Stimulated activated CD4-positive, alpha-beta T cell treated with anti-CD3 and anti-CD28 coated beads, Interleukin-1b, Interleukin-23, amount 100 ng/mL, for 4 hours (primary cell): ENCODE measurements around the gene PTPRT.

ENCODE experiments used
- DNase-seq, 2 donors: peaks; one replicate each; pipeline ENCODE4 v3.0.0-alpha.2; 2020; ENCODE audit warnings: low read depth in 2 of 2

Gene PTPRT

GRCh38 chr20:42795111-42795695 is 394.5 kb downstream of the PTPRT start:
- no peak for DNase-seq

GRCh38 chr20:42792052-42792451 is 397.7 kb downstream of the PTPRT start:
- no peak for DNase-seq

- no peak for DNase-seq
These were observed 399.6 kb downstream of the PTPRT start for GRCh38 chr20:42790111-42790510.

DNA sequence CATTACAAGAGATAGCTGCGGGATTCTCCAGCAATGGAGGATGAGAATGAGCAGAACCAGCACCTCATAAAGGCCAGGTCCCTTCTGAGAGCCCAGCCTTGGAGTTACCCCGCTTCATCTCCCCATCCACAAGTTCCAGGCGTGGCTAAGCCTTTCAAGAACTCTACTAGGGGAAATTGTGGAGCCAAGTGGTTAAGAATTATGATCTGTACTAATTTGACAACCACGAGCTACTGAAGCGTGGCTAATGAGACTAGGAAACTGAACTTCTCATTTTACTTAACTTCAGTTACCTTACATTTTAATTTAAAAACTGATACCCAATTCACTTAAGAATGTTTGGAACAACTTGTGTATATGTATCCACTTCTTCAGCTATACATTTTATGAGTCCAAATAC is 401.0 kb downstream of the PTPRT start:
- DNase-seq = no peak

GRCh38 chr20:42785041-42785440 is 404.7 kb downstream of the PTPRT start:
- no peak for DNase-seq

- no peak for DNase-seq
These were observed 410.5 kb downstream of the PTPRT start for GRCh38 chr20:42779216-42779615.

GRCh38 chr20:42775866-42776265 is 413.8 kb downstream of the PTPRT start:
- DNase-seq = no peak

GRCh38 chr20:42775037-42775436 is 414.7 kb downstream of the PTPRT start:
- no peak for DNase-seq

DNA sequence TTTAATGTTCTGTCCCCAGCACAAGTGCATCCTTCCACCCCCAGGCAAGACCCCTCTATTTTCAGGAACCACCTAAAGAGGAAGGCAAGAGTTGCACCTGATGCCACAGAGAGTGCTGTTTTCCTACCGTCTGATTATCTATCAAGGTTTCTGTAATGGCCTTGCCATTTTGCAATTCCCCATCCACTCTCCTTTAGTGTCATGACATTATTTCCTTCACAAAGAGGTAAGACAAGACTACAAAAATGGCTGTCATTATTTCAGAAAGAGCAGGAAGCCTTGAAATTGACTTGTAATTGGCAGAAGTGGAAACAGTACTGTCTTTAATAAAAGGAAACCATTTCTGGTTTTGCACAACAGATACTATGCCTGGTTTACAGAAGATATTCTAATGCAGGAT is 426.7 kb downstream of the PTPRT start:
- no peak for DNase-seq

GRCh38 chr20:42756991-42757390 is 432.7 kb downstream of the PTPRT start:
- DNase-seq = no peak

GRCh38 chr20:42754706-42755105 is 435.0 kb downstream of the PTPRT start:
- DNase-seq = no peak

DNA sequence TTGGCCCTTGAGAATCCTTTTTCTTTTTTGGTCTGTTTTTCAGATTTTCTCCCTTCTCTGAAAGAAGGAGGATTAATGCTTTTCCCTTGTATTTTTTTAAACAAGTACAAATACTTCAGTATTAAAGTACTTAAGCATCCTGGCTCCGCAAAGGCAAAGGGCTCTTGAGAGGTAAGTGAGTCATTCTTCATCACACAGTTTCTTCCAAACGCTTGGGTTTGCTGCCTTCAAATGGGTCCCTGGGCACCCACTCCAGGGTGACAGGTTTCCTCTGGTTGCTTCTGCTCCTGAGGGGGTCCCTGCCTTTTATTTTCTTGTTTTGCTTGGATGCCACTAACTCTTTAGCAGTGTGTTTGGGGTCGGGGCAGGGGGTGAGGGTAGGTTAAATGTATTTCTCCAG is 437.1 kb downstream of the PTPRT start:
- DNase-seq = no peak

- DNase-seq = no peak
These were observed 440.1 kb downstream of the PTPRT start for GRCh38 chr20:42749556-42749955.

DNA sequence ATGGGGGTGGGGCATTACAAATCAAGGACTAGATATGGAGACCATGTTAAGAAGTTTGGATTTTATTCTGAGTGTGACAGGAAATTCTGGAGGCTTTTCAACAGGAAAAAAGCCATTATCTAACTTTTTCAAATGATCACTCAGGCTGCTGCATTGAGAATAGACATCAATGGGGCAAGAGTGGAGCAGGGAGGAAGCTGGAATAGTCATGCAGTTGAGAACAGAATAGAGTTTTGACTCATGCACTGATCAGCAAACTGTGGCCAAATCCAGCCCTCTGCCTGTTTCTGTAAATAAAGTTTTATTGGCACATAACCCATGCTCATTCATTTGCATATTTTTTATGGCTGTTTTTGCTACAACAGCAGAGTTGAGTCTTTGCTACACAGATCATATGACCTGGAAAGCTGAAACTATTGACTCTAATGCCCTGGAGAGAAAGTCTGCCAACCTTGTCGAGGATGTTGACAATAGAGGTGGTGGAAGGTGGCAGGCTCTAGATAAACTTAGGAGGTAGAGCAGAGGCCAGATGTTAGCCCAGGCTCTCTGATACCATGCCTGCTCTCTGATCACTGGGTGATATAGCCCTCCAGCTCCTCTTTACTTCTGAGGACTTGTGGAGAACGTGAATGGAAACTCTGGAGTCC is 441.8 kb downstream of the PTPRT start:
- no peak for DNase-seq

- no peak for DNase-seq
These were observed 444.8 kb downstream of the PTPRT start for GRCh38 chr20:42744756-42745465.

DNA sequence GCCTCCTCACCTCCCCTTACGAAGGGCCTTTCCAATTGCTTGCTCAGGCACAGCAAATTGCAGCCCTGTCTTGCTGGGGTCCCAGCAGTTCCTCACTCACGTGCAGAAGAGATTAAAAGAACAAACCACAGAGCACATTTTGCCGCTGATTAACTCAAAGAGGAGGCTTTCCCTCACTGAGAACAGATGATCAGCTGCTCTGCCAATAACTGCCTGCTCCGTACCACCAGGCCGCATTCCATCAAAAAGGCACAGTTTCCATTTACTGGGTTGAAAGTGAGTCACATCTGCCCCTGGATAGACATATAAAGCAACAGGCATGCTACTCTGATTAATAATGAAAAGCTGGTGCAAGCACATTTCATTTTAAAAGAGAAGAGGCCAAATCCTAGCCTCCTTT is 446.8 kb downstream of the PTPRT start:
- DNase-seq = no peak

GRCh38 chr20:42741906-42742305 is 447.8 kb downstream of the PTPRT start:
- DNase-seq = no peak

DNA sequence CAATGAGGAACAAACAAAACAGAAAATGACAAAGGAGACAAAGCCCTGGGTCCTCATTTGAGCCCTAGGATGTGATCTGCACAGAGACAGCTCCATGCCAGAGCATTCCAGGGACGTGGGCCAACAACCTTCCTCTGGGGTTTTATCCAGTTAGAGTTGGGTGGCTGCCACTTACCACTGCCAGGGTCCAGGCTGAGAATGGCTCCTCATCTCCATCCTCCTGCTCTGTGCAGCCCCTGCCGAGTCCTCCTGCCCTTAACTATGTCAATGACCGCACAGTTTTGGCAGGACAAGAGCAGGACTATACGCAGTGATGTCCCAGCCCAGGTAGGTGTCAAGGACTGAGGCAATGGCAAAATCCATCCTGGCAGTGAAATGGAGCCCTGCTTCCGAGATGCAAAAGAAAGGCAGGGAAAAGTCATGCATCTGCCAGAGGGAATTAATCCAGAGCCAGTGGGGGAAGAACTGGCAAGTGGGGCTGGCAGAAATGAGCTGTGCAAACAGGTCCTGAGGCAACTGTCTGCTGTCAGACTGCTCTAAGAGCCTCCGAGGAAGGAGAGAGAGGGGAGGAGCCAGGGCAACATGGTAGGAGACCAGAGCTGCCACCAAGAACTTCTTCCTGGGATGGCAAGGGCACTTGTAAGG is 449.4 kb downstream of the PTPRT start:
- no peak for DNase-seq

- DNase-seq = no peak
These were observed 450.0 kb downstream of the PTPRT start for GRCh38 chr20:42739683-42740082.

DNA sequence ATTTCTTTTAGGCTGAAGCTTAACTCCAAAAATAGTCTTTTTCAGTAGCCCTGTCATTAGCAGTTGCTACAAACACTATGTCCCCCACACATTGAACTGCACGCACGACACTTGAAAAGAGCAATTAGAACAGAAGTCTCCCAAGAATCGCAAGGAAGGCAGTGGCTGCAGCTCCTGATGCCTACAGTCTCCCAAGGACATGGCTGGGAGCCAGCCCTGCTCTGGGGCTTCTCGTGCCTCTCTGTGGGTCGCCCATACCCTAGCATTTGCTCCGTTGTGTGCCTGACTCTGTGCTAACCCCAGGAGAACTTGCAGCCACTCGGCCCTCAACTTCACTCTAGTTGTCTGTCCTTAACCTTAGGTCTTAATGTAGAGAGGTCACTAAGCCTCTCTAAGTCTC is 454.2 kb downstream of the PTPRT start:
- DNase-seq = no peak

- no peak for DNase-seq
These were observed 454.9 kb downstream of the PTPRT start for GRCh38 chr20:42734660-42735368.

GRCh38 chr20:42721923-42722322 is 467.8 kb downstream of the PTPRT start:
- DNase-seq = no peak
